GM12891 (cell line): ENCODE data around the gene EXOC6.

Experiments used
- DNase-seq: peaks from one replicate; pipeline ENCODE4 v3.0.0; 2011; ENCODE audit warnings: low spot score; ENCODE audit not compliant: insufficient read length
- FAIRE-seq: peaks from 2 replicates; lab custom pipeline; 2011; peaks lifted over from hg19 to GRCh38; lab: Jason Lieb, UNC
- PAX5 ChIP-seq: IDR thresholded peaks from 2 replicates; pipeline ENCODE4 v1.6.1; 2011; ENCODE audit warnings: low read length, moderate library complexity, mild to moderate bottlenecking; ENCODE audit not compliant: insufficient read depth, severe bottlenecking
- POLR2A ChIP-seq: IDR thresholded peaks from 2 replicates; pipeline ENCODE4 v1.6.1; 2011; ENCODE audit warnings: low read depth, low read length, control low read depth
- POLR2AphosphoS5 ChIP-seq: IDR thresholded peaks from 2 replicates; pipeline ENCODE4 v1.6.1; 2011; ENCODE audit warnings: low read depth, low read length, control low read depth
- POU2F2 ChIP-seq: IDR thresholded peaks from 2 replicates; pipeline ENCODE4 v1.6.1; 2011; ENCODE audit warnings: low read depth, mild to moderate bottlenecking, control low read depth, low read length, moderate library complexity
- SPI1 ChIP-seq: IDR thresholded peaks from 2 replicates; pipeline ENCODE4 v1.6.1; 2011; ENCODE audit warnings: low read depth, low read length, control low read depth
- TAF1 ChIP-seq: IDR thresholded peaks from 2 replicates; pipeline ENCODE4 v1.6.1; 2011; ENCODE audit warnings: low read depth, low read length, control low read depth

Gene EXOC6

DNA sequence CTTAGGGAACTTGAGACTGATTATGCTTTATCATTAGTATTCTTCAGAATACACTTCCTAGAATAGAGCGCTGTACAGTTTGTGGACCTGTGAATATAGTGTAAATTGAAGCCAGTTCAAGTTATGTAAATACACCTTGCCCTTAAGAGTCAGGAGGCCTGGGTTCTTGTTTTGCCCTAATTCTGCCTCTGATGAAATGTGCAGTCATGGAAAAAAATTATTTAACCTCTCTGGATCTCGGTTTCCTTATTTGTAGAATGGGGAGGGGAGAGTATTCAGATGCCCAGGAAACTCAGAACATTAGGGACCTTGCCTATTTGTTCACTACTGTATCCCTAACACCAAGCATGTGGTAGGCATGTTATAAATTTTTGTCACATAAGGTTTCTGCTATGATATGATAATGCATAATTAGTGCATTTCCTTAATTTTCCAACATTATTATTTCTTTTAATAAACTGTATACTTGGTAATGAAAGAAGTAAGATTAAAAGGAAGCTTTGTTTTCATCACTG lies 1.3 kb downstream of the EXOC6 start:
- TF ChIP-seq SPI1 (no peak), POU2F2 (no peak), POLR2AphosphoS5 (no peak), PAX5 (no peak), POLR2A (no peak), TAF1 (no peak)
- FAIRE-seq (peak; percentile 5), DNase-seq (no peak)

DNA sequence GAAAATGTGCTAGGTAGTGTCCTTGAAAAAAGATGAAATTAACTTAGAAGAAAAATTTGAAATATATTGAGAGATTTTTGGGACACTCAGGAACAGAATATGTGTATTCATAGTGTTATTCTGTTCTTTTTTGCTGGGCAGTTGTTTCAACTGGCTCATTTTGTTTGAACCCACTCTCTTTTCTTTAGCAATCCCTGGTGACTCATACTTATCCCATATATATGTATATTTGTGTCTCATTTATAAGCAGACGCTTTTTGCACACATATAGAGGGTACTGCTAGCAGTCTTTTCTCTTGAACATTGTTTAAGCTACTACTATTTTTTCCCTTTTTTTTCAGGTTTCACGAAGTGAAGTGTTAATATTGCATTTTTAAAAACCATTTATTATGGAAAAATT lies 1.9 kb downstream of the EXOC6 start:
- FAIRE-seq: no peak
- TF ChIP-seq POU2F2: no peak
- TF ChIP-seq TAF1: no peak
- no peak for TF ChIP-seq POLR2A
- TF ChIP-seq PAX5: no peak
- TF ChIP-seq SPI1: no peak
- TF ChIP-seq POLR2AphosphoS5: no peak

DNA sequence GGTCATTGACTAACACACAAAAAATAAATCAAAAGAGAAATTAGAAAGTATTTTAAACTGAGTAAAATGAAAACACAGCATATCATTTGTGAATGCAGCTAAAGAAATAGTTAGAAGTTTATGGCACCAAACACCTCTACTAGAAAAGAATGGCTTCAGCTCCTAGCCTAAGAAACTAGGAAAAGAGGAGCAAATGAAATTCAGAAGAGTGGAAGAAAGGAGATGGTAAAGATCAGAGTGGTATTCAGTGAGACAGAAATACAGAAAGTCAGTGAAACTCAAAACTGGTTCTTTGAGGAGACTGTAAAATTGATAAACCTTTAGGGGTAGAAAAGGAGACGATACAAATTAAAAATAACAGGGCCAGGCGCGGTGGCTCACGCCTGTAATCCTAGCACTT lies 2.7 kb downstream of the EXOC6 start:
- TF ChIP-seq POLR2AphosphoS5: no peak
- TF ChIP-seq TAF1: no peak
- TF ChIP-seq POLR2A: no peak
- no peak for DNase-seq
- no peak for FAIRE-seq

More for the DNA sequence above, 1.9 kb downstream of the EXOC6 start:
- DNase-seq: no peak

DNA sequence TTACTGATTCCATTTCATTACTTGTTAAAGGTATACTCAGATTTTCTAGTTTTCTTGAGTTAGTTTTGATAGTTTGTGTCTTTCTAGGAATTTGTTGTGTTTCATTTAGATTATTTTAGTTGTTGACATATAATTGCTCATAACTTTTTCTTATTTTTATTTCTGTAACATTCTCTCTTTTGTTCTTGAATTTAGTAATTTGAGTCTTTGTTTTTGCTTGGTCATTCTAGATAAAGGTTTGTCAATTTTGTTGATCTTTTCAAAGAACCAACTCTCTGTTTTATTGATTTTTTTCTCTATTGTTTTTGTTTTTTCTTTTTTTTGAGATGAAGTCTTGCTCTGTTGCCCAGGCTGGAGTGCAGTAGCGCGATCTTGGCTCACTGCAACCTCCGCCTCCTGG lies 7.2 kb downstream of the EXOC6 start:
- TF ChIP-seq SPI1 (no peak), POLR2A (no peak), TAF1 (no peak), POLR2AphosphoS5 (no peak), POU2F2 (no peak), PAX5 (no peak)
- FAIRE-seq (no peak), DNase-seq (no peak)

DNA sequence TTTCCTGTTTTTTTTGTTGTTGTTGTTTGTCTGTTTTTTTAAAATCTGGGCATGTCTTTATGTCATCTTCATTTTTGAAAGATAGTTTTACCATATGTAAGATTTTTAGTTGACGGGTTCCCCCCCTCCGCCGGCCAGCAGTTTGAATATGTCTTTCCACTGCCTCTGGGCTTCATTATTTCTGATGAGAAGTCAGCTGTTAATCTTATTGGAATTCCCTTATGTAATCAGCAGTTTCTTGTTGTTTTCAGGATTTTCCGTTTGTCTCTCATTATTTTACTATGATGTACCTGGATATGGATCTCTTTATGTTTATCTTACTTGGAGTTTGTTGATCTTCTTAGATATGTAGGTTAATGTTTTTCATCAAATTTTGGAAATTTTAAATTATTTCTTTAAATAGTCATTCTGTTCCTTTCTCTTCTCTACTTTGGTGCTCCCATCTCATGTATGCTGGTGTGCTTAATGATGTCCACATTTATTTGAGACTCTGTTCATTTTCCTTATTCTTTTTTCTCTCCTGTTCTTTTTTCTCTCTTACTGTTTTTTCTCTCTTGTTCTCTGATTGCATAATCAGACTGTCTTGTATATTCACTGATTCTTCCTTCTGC lies 9.7 kb downstream of the EXOC6 start:
- FAIRE-seq (no peak), DNase-seq (no peak)
- no peak for TF ChIP-seq SPI1
- TF ChIP-seq POU2F2: no peak
- no peak for TF ChIP-seq POLR2A
- no peak for TF ChIP-seq PAX5
- no peak for TF ChIP-seq POLR2AphosphoS5
- TF ChIP-seq TAF1: no peak

DNA sequence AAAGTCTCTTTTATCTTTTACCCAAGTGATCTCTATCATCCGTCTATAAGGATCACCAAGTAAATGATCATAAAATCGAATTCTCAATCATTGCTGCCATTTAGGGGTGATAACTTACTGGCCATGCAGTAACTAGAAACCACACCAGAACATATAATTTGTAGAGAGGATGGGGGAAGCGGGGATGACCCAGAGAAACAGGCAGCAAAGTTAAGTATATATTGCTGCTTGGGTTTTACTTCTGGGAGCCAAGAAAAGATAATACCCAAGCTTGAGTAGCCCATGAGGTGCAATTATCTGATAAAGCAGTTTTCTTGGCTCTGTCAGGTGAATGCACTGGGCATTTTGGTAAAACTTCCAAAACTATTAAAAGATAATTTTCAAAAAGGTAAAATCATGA lies 18.9 kb downstream of the EXOC6 start:
- FAIRE-seq (peak; percentile 56), DNase-seq (no peak)
- TF ChIP-seq TAF1 (no peak), POLR2A (no peak), PAX5 (no peak), SPI1 (no peak), POU2F2 (no peak), POLR2AphosphoS5 (no peak)

DNA sequence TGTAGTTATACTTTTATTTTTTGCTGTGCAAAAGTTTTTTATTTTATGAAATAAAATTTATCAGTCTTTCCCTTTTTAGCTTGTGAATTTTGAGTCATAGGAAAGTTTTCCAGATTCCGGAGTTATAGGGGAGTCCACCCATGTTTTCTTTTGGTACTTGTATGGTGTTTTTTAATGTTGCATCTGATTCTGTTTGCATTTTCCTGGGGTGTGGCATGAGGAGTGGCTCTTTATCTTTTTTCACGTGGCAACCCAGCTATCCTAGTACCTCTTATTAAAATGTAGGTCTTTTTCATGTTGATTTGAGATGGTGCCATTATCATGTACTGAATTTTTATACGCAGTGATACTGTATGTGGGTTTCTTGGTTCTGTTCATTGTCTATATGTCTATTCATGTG lies 19.7 kb downstream of the EXOC6 start:
- TF ChIP-seq POLR2A (no peak), TAF1 (no peak), POU2F2 (no peak), POLR2AphosphoS5 (no peak), SPI1 (no peak), PAX5 (no peak)
- FAIRE-seq (no peak), DNase-seq (no peak)

DNA sequence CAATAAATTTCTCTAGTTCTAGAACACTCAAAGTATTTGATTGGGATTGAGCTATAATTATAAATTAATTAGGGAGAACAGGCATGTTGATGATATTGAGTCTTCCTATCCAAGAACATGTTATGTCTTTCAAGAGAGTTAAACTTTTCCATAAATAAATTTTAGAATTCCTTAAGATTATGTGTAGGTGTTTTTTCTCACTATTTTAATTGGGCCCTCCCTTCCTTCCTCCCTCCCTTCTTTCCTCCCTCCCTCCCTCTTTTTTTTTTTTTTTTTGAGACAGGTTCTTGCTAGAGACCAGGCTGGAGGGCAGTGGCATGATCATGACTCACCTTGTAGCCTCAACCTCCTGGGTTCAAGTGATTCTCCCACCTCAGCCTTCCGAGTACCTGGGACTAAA lies 20.2 kb downstream of the EXOC6 start:
- no peak for FAIRE-seq
- no peak for DNase-seq

DNA sequence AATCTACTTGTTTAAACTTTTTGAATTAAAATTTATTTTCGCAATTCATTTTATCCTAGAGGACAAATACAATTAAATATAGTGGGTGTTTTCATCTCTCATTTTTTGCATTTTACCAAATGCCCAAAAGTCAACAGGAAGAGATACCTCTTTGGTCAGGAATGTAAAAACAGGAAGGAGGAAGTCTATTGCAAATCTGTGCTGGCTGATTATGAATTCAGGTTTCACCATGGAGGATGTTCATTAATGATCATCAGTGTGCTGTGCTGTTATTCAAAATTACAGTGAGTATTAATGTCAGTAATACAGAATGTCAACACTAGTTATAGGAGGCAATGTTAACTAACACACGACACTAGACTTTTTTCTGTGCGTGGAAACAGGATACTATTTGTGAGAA lies 24.7 kb downstream of the EXOC6 start:
- DNase-seq (no peak), FAIRE-seq (peak; percentile 51)
- TF ChIP-seq SPI1: no peak
- no peak for TF ChIP-seq TAF1
- no peak for TF ChIP-seq PAX5
- TF ChIP-seq POU2F2: no peak

More for the DNA sequence above, 20.2 kb downstream of the EXOC6 start:
- TF ChIP-seq TAF1 (no peak), PAX5 (no peak), POLR2AphosphoS5 (no peak), SPI1 (no peak), POU2F2 (no peak), POLR2A (no peak)

DNA sequence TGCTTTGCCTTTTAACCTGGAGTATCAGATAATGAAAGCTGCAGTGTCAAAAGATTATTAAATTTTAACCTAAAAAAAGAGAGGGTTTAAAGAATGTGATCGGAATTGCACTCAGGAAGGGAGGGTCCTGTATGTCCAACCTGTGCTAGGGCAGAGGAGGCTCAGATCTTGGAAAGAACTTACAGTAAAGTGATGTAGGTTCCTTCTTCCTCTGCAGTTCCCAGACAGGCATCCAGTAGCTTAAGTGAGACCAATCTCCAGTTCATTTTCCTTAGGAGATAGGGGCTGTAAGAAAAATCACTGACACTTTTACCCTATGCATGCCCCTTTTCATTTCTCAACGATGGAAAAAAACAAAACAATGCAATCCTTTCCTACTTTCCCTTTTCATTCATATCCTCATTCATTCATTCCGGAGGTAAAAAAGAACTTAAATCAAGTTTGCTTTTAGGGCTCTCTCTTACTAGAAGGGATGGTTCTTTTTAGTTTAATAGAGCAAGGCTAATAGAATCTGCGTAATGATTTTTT lies 28.3 kb downstream of the EXOC6 start:
- TF ChIP-seq POLR2AphosphoS5: no peak
- no peak for TF ChIP-seq POLR2A
- TF ChIP-seq POU2F2: no peak
- no peak for TF ChIP-seq PAX5
- no peak for TF ChIP-seq SPI1
- TF ChIP-seq TAF1: no peak
- no peak for DNase-seq
- FAIRE-seq: no peak
